Smooth muscle cell of trachea (primary cell): ENCODE data around the gene COX7B. TPM values are rescaled to one million over a fixed set of nuclear protein-coding genes. Genes with fewer than 3 reads are reported as not detected.

ENCODE experiments used
- total RNA-seq: library from RNA; depleted of rRNA; stranded (reverse); fragments of >200 nt; gene quantifications from 2 replicates; pipeline ENCODE4 v1.2.1, GENCODE V29; 2014

COX7B gene, protein sequence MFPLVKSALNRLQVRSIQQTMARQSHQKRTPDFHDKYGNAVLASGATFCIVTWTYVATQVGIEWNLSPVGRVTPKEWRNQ
- total RNA-seq = 162 and 495 TPM in 2 replicates

DNA sequence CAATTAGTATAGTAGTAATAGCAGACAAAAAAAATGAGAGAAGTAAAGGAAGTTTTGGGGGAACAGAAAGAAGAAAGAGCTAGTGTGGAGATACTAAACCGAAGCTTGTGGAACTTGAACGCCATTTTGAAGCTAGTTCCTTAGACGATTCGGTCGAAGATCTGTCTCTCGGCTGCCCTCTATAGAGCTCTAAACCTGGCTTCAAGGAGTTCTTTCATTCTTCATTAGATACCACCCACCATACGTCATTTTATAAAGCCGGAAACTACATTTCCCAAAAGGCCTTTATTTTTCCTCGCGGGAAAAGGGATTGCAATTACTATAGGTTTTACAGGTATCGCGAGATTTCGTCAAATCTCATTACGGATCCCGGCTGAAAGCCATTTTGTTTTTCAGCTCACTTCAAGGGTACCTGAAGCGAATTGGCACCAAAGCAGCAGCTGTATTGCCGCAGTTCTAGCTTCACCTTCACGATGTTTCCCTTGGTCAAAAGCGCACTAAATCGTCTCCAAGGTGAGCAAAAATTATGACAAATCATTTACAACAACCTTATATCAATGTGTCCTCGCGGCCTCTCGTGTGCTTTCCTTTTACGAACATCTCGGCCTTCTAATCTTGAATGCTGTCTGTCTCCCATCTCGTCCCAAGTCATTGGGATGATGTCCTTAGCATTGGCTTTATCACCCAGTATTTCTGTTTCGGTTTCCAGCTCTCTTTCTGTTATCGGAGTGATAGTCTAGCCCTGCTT, at the start of gene COX7B:
TSS of gene COX7B (plus strand) at position 388 of the 748 bp plus-strand sequence. CDS start at position 474, 86 bp downstream.

DNA sequence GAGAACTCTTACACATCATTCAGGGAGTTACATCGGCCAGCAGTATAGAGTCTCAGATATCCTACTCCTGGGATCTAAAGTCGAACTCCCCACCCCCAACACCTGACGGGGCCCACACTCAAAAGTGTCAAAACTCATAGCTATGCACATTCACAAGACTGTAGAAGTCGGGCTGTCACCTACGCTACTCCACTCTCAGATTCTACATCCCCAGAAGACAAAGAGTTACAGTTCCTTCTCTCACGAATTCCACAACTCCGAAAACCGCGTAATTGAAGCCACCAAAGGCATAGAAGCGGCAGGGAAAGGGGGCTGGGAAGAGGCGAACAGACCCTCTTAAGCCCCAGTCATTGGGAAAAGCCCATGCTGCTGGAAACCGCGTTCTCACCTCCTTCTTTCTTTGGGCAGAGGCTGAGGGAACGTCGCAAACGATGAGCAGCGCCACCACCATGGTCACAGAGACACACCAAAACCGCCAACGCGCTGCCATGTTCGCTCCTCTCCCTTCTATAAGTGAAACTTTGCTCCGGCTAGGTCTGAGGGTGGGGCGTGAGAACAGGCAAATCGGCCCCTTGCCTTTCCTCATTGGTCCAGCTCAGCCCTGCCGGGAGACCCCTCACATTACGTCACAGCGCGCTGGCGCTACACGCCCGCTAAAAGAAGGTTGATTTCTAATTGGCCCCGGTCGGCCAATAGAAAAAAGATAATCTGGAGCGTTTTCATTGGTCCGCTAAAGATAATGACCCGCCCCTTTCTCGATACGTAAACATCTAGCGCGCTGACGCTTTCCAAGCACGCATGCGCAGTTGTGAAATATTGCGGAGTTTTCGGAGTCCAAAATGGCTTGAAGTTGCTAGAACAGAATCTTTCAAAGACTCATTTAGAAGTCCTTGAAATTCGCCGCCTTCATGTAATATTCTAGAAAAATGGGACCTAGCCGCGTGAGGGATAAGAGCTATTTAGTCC, 4.1 kb upstream of the COX7B start, which contains the start of gene MAGT1:
TSS of gene MAGT1 (minus strand) at position 515 of the 966 bp plus-strand sequence. CDS start at position 490, 25 bp downstream.

DNA sequence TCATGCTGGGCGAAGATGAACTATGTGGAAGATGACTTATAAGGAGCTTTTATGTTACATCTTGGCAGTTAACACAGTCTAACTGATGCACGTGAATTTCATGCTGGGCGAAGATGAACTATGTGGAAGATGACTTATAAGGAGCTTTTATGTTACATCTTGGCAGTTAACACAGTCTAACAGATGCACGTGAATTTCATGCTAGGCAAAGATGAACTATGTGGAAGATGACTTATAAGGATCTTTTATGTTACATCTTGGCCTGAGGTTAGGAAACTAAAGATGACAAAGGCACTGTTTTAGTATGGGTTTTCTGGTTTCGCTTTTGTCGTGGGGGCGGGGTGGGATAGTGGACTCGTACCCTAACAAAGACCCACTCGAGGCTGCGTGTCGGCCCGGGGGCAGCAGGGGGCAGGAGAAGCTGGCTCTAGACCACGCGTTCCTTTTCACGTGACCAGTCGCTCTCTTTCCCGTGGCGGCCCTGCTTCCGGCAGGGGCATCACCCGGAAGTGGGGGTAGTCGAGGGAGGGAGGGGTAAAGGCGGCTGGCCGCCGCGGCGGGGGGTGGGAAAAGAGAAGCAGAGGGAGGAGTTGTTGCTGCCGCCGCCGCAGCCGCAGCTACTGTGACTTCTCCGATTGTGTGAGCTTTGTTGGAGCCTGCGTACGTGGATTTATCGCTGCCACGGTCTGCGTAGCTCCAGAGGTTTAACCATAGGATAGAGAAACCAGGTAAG, 11.0 kb downstream of the COX7B start, which contains the start of gene ATP7A:
TSS of gene ATP7A (plus strand) at position 586 of the 733 bp plus-strand sequence. CDS start 60,949 bp downstream, outside the sequence.

Other genes with a start within 250 kb of the COX7B start
- gene ATRX, start 113.3 kb upstream of the COX7B start, total RNA-seq = 84.0 and 95.4 TPM in 2 replicates
- gene MAGT1, start 4.0 kb upstream of the COX7B start, total RNA-seq = 135 and 230 TPM in 2 replicates
- gene ATP7A, start 11.2 kb downstream of the COX7B start, total RNA-seq = 22.5 and 31.3 TPM in 2 replicates
- not detected in 2 replicates for gene PGAM4, start 70.2 kb downstream of the COX7B start, total RNA-seq
- 254 and 558 TPM in 2 replicates for gene PGK1, start 204.8 kb downstream of the COX7B start, total RNA-seq
- gene TAF9B, start 240.2 kb downstream of the COX7B start, total RNA-seq = 25.1 and 43.1 TPM in 2 replicates